ENCODE data around the gene INPP4B. TPM values are rescaled to one million over a fixed set of nuclear protein-coding genes. Genes with fewer than 3 reads are reported as not detected.
"Not testable (repeated sequence)": the region's sequence is repeated elsewhere in the genome, so short reads cannot be mapped to it uniquely, and the experiment has no call there.

Gene INPP4B
- total RNA-seq, 2 experiments from 2014 or later = 55.7 to 60.5 TPM

- CTCF ChIA-PET = interaction anchor here (1.0 kb wide), 1 partner anchor 13 kb away, joined by 4 read pairs; no protein-coding TSS in a partner anchor
- Mint-ChIP-seq H3K36me3 (ENCODE audit: low read depth) (no peaks in the 10 kb centered on the region), H3K27ac (no peak overlapping the region), H3K4me3 (no peak overlapping the region), H3K4me1 (ENCODE audit: low read depth) (peaks cover 22% of the 10 kb centered on the region), H3K27me3 (ENCODE audit: low read depth) (no peaks in the 10 kb centered on the region), H3K9me3 (no peaks in the 10 kb centered on the region)
- DNase-seq = peak; percentile 18
- intact Hi-C loops (cut with micrococcal nuclease) = no loop called here
Measured at GRCh38 chr4:142528433-142528832, 317.7 kb downstream of the INPP4B start.

GRCh38 chr4:142523111-142523510 lies 323.0 kb downstream of the INPP4B start:
- Mint-ChIP-seq H3K27ac (no peak overlapping the region), H3K4me3 (no peak overlapping the region), H3K27me3 (ENCODE audit: low read depth) (no peaks in the 10 kb centered on the region), H3K36me3 (ENCODE audit: low read depth) (no peaks in the 10 kb centered on the region), H3K9me3 (no peaks in the 10 kb centered on the region), H3K4me1 (ENCODE audit: low read depth) (peaks cover 12% of the 10 kb centered on the region)
- no peak for DNase-seq
- CTCF ChIA-PET = interaction anchor here (0.7 kb wide), 1 partner anchor 21 kb away, joined by 4 read pairs; no protein-coding TSS in a partner anchor
- intact Hi-C loops (cut with micrococcal nuclease) = loop anchor here (1.0 kb wide), 1 partner anchor 18 kb away; no protein-coding TSS in a partner anchor

- CTCF ChIA-PET = interaction anchor here (0.7 to 0.9 kb wide), 2 partner anchors 11 to 15 kb away, joined by 3 read pairs; no protein-coding TSS in a partner anchor
- H3K4me3 Mint-ChIP-seq = no peak overlapping the region
Measured at GRCh38 chr4:142519342-142519741, 326.8 kb downstream of the INPP4B start.

GRCh38 chr4:142516686-142517526 lies 329.2 kb downstream of the INPP4B start:
- Mint-ChIP-seq H3K27ac (no peak overlapping the region), H3K36me3 (ENCODE audit: low read depth) (peaks cover 2% of the 10 kb centered on the region), H3K9me3 (no peaks in the 10 kb centered on the region), H3K4me1 (ENCODE audit: low read depth) (peaks cover 17% of the 10 kb centered on the region), H3K4me3 (no peak overlapping the region), H3K27me3 (ENCODE audit: low read depth) (no peaks in the 10 kb centered on the region)
- CTCF ChIA-PET = interaction anchor here (0.6 kb wide), 1 partner anchor 100 kb away, joined by 3 read pairs; no protein-coding TSS in a partner anchor
- no peak for DNase-seq
- intact Hi-C loops (cut with micrococcal nuclease) = no loop called here

More at GRCh38 chr4:142519342-142519741, 326.8 kb downstream of the INPP4B start:
- no peak overlapping the region for H3K27ac Mint-ChIP-seq
- H3K36me3 Mint-ChIP-seq (ENCODE audit: low read depth) = peaks cover 1% of the 10 kb centered on the region
- intact Hi-C loops (cut with micrococcal nuclease) = no loop called here
- H3K9me3 Mint-ChIP-seq = no peaks in the 10 kb centered on the region
- H3K4me1 Mint-ChIP-seq (ENCODE audit: low read depth) = peaks cover 24% of the 10 kb centered on the region
- no peak for DNase-seq
- H3K27me3 Mint-ChIP-seq (ENCODE audit: low read depth) = no peaks in the 10 kb centered on the region

- CTCF ChIA-PET = interaction anchor here (0.8 kb wide), 1 partner anchor 17 kb away, joined by 3 read pairs; no protein-coding TSS in a partner anchor
- DNase-seq = no peak
- no peaks in the 10 kb centered on the region for H3K27me3 Mint-ChIP-seq (ENCODE audit: low read depth)
Measured at GRCh38 chr4:142512161-142512560, 333.9 kb downstream of the INPP4B start.

GRCh38 chr4:142509881-142510280 lies 336.2 kb downstream of the INPP4B start:
- Mint-ChIP-seq H3K4me3 (no peak overlapping the region), H3K36me3 (ENCODE audit: low read depth) (peaks cover 1% of the 10 kb centered on the region), H3K27me3 (ENCODE audit: low read depth) (no peaks in the 10 kb centered on the region), H3K27ac (no peak overlapping the region), H3K4me1 (ENCODE audit: low read depth) (peaks cover 2% of the 10 kb centered on the region), H3K9me3 (no peaks in the 10 kb centered on the region)
- intact Hi-C loops (cut with micrococcal nuclease) = no loop called here
- no peak for DNase-seq
- CTCF ChIA-PET = interaction anchor here (1.0 to 1.9 kb wide), 3 partner anchors 8 to 42 kb away, joined by 3 to 4 read pairs (median 4); no protein-coding TSS in a partner anchor

More at GRCh38 chr4:142512161-142512560, 333.9 kb downstream of the INPP4B start:
- Mint-ChIP-seq H3K27ac (no peak overlapping the region), H3K4me3 (no peak overlapping the region), H3K36me3 (ENCODE audit: low read depth) (peaks cover 2% of the 10 kb centered on the region), H3K4me1 (ENCODE audit: low read depth) (peaks cover 6% of the 10 kb centered on the region), H3K9me3 (no peaks in the 10 kb centered on the region)
- intact Hi-C loops (cut with micrococcal nuclease) = no loop called here

GRCh38 chr4:142509381-142509780 lies 336.7 kb downstream of the INPP4B start:
- H3K27me3 Mint-ChIP-seq (ENCODE audit: low read depth); H3K4me3 Mint-ChIP-seq; H3K9me3 Mint-ChIP-seq; DNase-seq; intact Hi-C loops (cut with micrococcal nuclease); H3K36me3 Mint-ChIP-seq (ENCODE audit: low read depth); H3K27ac Mint-ChIP-seq; H3K4me1 Mint-ChIP-seq (ENCODE audit: low read depth): not testable (repeated sequence)
- CTCF ChIA-PET = interaction anchor here (1.4 kb wide), 1 partner anchor 9 kb away, joined by 3 read pairs; no protein-coding TSS in a partner anchor

- H3K9me3 Mint-ChIP-seq = no peaks in the 10 kb centered on the region
- CTCF ChIA-PET = no interaction called here
- H3K4me1 Mint-ChIP-seq (ENCODE audit: low read depth) = peaks cover 9% of the 10 kb centered on the region
- no peak overlapping the region for H3K27ac Mint-ChIP-seq
- no peak for DNase-seq
- no peaks in the 10 kb centered on the region for H3K27me3 Mint-ChIP-seq (ENCODE audit: low read depth)
- H3K4me3 Mint-ChIP-seq = no peak overlapping the region
- H3K36me3 Mint-ChIP-seq (ENCODE audit: low read depth) = peaks cover 2% of the 10 kb centered on the region
- intact Hi-C loops (cut with micrococcal nuclease) = no loop called here
Measured at GRCh38 chr4:142500966-142501365, 345.1 kb downstream of the INPP4B start.

GRCh38 chr4:142497606-142498005 lies 348.5 kb downstream of the INPP4B start:
- no peaks in the 10 kb centered on the region for H3K27me3 Mint-ChIP-seq (ENCODE audit: low read depth)
- H3K4me3 Mint-ChIP-seq = no peak overlapping the region
- H3K27ac Mint-ChIP-seq = no peak overlapping the region
- H3K9me3 Mint-ChIP-seq = peaks cover 6% of the 10 kb centered on the region
- no peak for DNase-seq
- CTCF ChIA-PET = interaction anchor here (1.0 kb wide), 1 partner anchor 9 kb away, joined by 3 read pairs; no protein-coding TSS in a partner anchor
- H3K4me1 Mint-ChIP-seq (ENCODE audit: low read depth) = peaks cover 9% of the 10 kb centered on the region
- H3K36me3 Mint-ChIP-seq (ENCODE audit: low read depth) = peaks cover 7% of the 10 kb centered on the region
- intact Hi-C loops (cut with micrococcal nuclease) = no loop called here

GRCh38 chr4:142493255-142494110 lies 352.6 kb downstream of the INPP4B start:
- intact Hi-C loops (cut with micrococcal nuclease) = no loop called here
- CTCF ChIA-PET = interaction anchor here (0.6 to 0.9 kb wide), 2 partner anchors 9 to 12 kb away, joined by 3 read pairs; no protein-coding TSS in a partner anchor
- H3K27me3 Mint-ChIP-seq (ENCODE audit: low read depth) = no peaks in the 10 kb centered on the region
- DNase-seq = no peak
- H3K4me1 Mint-ChIP-seq (ENCODE audit: low read depth) = peaks cover 2% of the 10 kb centered on the region
- H3K36me3 Mint-ChIP-seq (ENCODE audit: low read depth) = peaks cover 5% of the 10 kb centered on the region
- H3K27ac Mint-ChIP-seq = no peak overlapping the region
- peaks cover 13% of the 10 kb centered on the region for H3K9me3 Mint-ChIP-seq
- H3K4me3 Mint-ChIP-seq = no peak overlapping the region

GRCh38 chr4:142485452-142485851 lies 360.6 kb downstream of the INPP4B start:
- DNase-seq = no peak
- Mint-ChIP-seq H3K36me3 (ENCODE audit: low read depth) (no peaks in the 10 kb centered on the region), H3K27ac (no peak overlapping the region), H3K4me3 (no peak overlapping the region), H3K9me3 (peaks cover 5% of the 10 kb centered on the region), H3K27me3 (ENCODE audit: low read depth) (no peaks in the 10 kb centered on the region), H3K4me1 (ENCODE audit: low read depth) (peaks cover 25% of the 10 kb centered on the region)
- intact Hi-C loops (cut with micrococcal nuclease) = no loop called here
- CTCF ChIA-PET = no interaction called here

GRCh38 chr4:142480244-142480643 lies 365.9 kb downstream of the INPP4B start:
- H3K9me3 Mint-ChIP-seq = no peaks in the 10 kb centered on the region
- DNase-seq = no peak
- CTCF ChIA-PET = no interaction called here
- H3K27ac Mint-ChIP-seq = no peak overlapping the region
- intact Hi-C loops (cut with micrococcal nuclease) = no loop called here
- peaks cover 27% of the 10 kb centered on the region for H3K4me1 Mint-ChIP-seq (ENCODE audit: low read depth)
- no peak overlapping the region for H3K4me3 Mint-ChIP-seq
- H3K27me3 Mint-ChIP-seq (ENCODE audit: low read depth) = no peaks in the 10 kb centered on the region
- H3K36me3 Mint-ChIP-seq (ENCODE audit: low read depth) = no peaks in the 10 kb centered on the region

Data from activated naive CD4-positive, alpha-beta T cell treated with anti-CD3 and anti-CD28 coated beads for 36 hours (primary cell).